HepG2 (cell line): ENCODE results near the gene KCNK18. TPM values are rescaled to one million over a fixed set of nuclear protein-coding genes. Genes with fewer than 3 reads are reported as not detected.

Source experiments
- ATAC-seq: fragments of 200-7000 bp; cut with Tn5 transposase; 3 replicates; pipeline ENCODE4 v1.9.1; 2020; ENCODE audit warnings: mild to moderate bottlenecking, moderate library complexity
- BruUV-seq: library from RNA; stranded (reverse); fragments of 400-500 nt; replicated peaks from 2 replicates; lab custom pipeline; 2021; lab: Mats Ljungman, UMichigan
- CTCF ChIA-PET: fragments of 300-600 bp; formaldehyde crosslinking; extraction: SDS; loops from one replicate; lab custom pipeline; 2021; ENCODE audit warnings: low total read pairs, inconsistent platforms, low intra/inter-chr PET ratio; lab: Yijun Ruan, JAX
- POLR2A ChIA-PET: fragments of 350-600 bp; sonication (Branson Sonifier 250); formaldehyde crosslinking; loops from one replicate; lab custom pipeline; 2020; ENCODE audit warnings: antibody characterized with exemption, inconsistent platforms; lab: Yijun Ruan, JAX
- DNase-seq: peaks from one replicate; pipeline ENCODE4 v3.0.0-alpha.2; 2015; ENCODE audit warnings: low spot score
- FAIRE-seq: peaks from 3 replicates; lab custom pipeline; 2011; peaks lifted over from hg19 to GRCh38; lab: Jason Lieb, UNC
- H2AFZ ChIP-seq: one replicate; pipeline ENCODE4 v1.6.1; 2011; ENCODE audit warnings: low read length, inconsistent platforms
- H3K27ac ChIP-seq: fragments of 300-600 bp; 3 replicates; pipeline ENCODE4 v1.8.0; 2011; ENCODE audit warnings: mixed run types, mild to moderate bottlenecking, mixed read lengths, low read length, inconsistent platforms; ENCODE audit not compliant: insufficient read depth; ENCODE audit errors: extremely low read length
- H3K27me3 ChIP-seq, 2 experiments: fragments of 200-600 bp in 1 of 2; 2 replicates in 1 of 2; 3 replicates in 1 of 2; pipeline versions ENCODE4 v1.6.0 to v1.8.0; 2011; ENCODE audit warnings: low read length in 2 of 2, mild to moderate bottlenecking in 2 of 2, moderate library complexity in 2 of 2, inconsistent platforms in 1 of 2; ENCODE audit not compliant: insufficient read depth in 2 of 2, control insufficient read depth in 1 of 2
- H3K36me3 ChIP-seq, 2 experiments: fragments of 200-600 bp in 1 of 2; replicated peaks in 1 of 2; 2 replicates in 1 of 2; 3 replicates in 1 of 2; pipeline versions ENCODE4 v1.5.1 to v1.8.0; 2011; ENCODE audit warnings: low read length in 2 of 2, inconsistent platforms in 1 of 2; ENCODE audit not compliant: insufficient read depth in 2 of 2, control insufficient read depth in 1 of 2
- H3K4me1 ChIP-seq: 2 replicates; pipeline ENCODE4 v1.5.1; 2012; ENCODE audit warnings: low read length, inconsistent platforms; ENCODE audit not compliant: insufficient read depth
- H3K4me2 ChIP-seq: 2 replicates; pipeline ENCODE4 v1.6.0; 2011; ENCODE audit warnings: low read depth, low read length, inconsistent platforms
- H3K4me3 ChIP-seq, 3 experiments: fragments of 200-600 bp in 1 of 3; sonication (generic), shearing (Covaris generic) in 1 of 3; replicated peaks in 1 of 3; 2 replicates each; pipeline ENCODE4 v1.5.1; 2011 to 2016; ENCODE audit warnings: low read length in 3 of 3, inconsistent platforms in 2 of 3, low read depth in 2 of 3, mild to moderate bottlenecking in 2 of 3, control low read depth in 1 of 3, mixed read lengths in 1 of 3; ENCODE audit not compliant: insufficient read depth in 1 of 3
- H3K79me2 ChIP-seq: one replicate; pipeline ENCODE4 v1.6.1; 2011; ENCODE audit warnings: low read length, inconsistent platforms; ENCODE audit not compliant: insufficient read depth
- H3K9ac ChIP-seq: 2 replicates; pipeline ENCODE4 v1.6.0; 2011; ENCODE audit warnings: mild to moderate bottlenecking, low read depth, low read length, inconsistent platforms; ENCODE audit not compliant: insufficient read depth
- H3K9me3 ChIP-seq: 2 replicates; pipeline ENCODE4 v1.5.1; 2012; ENCODE audit warnings: mild to moderate bottlenecking, low read length
- H4K20me1 ChIP-seq: 2 replicates; pipeline ENCODE4 v1.6.0; 2011; ENCODE audit warnings: inconsistent platforms, mild to moderate bottlenecking, low read length, moderate library complexity; ENCODE audit not compliant: insufficient read depth
- AHDC1 ChIP-seq: sonication (generic); formaldehyde crosslinking; IDR thresholded peaks from 2 replicates; pipeline ENCODE4 v1.5.1; 2020; ENCODE audit warnings: mild to moderate bottlenecking, missing genetic modification reagents, borderline replicate concordance
- ARID3A ChIP-seq: IDR thresholded peaks from 2 replicates; pipeline ENCODE4 v1.6.1; 2012; ENCODE audit warnings: low read depth, low read length, improper control_type of control experiment
- HHEX ChIP-seq: IDR thresholded peaks from 2 replicates; pipeline ENCODE4 v1.6.1; 2016; ENCODE audit warnings: control low read depth
- MXI1 ChIP-seq: IDR thresholded peaks from 3 replicates; pipeline ENCODE4 v1.6.1; 2012; ENCODE audit warnings: low read depth, low read length, inconsistent platforms, borderline replicate concordance
- U2AF1 ChIP-seq: fragments of 200-400 bp; formaldehyde crosslinking; optimal IDR thresholded peaks from 2 replicates; pipeline ENCODE3; 2017; ENCODE audit warnings: mild to moderate bottlenecking, low read depth, low read length
- WIZ ChIP-seq: sonication (generic); formaldehyde crosslinking; IDR thresholded peaks from 2 replicates; pipeline ENCODE4 v1.5.1; 2020; ENCODE audit warnings: mild to moderate bottlenecking, missing genetic modification reagents
- ZNF709 ChIP-seq: sonication (generic); formaldehyde crosslinking; IDR thresholded peaks from 2 replicates; pipeline ENCODE4 v1.5.0; 2020; ENCODE audit warnings: mild to moderate bottlenecking, missing genetic modification reagents
- ZUFSP ChIP-seq: sonication (generic); formaldehyde crosslinking; IDR thresholded peaks from 2 replicates; pipeline ENCODE4 v1.9.0; 2021; ENCODE audit warnings: missing genetic modification reagents, mild to moderate bottlenecking, borderline replicate concordance
- ZZZ3 ChIP-seq: sonication (generic); formaldehyde crosslinking; IDR thresholded peaks from 2 replicates; pipeline ENCODE4 v1.4.0; 2020; ENCODE audit warnings: missing genetic modification reagents, mild to moderate bottlenecking, borderline replicate concordance
- WGBS: methylation state at CpG from one replicate; pipeline ENCODE4 v1.1.6; 2017; ENCODE audit warnings: low lambda C conversion rate; 5-methylcytosine and 5-hydroxymethylcytosine counted together
- in situ Hi-C: cut with HindIII; loops from 2 replicates; pipeline ENCODE4 v1.10.0; 2017; ENCODE audit warnings: low pct_unique_long_range_greater_than_20kb; ENCODE audit not compliant: extremely low pct_ligation_motif_present
- intact Hi-C: fragments of 100-400 bp; cut with micrococcal nuclease; formaldehyde crosslinking; loops from one replicate; pipeline ENCODE4 v1.10.0; 2022; ENCODE audit not compliant: unreplicated experiment
- polyA plus RNA-seq, 8 experiments: library from polyadenylated mRNA; depleted of rRNA in 3 of 8; stranded (reverse) in 7 of 8; unstranded in 1 of 8; fragments of >200 nt; fragmentation: Illumina TruSeq in 4 of 8; extraction: Trizol in 4 of 8; gene quantifications; 2 replicates each; pipeline versions ENCODE4 v1.2.1 to v1.2.3, GENCODE V29; 2011 to 2016; ENCODE audit warnings: low read depth in 4 of 8, missing spikeins in 1 of 8, mixed read lengths in 1 of 8; ENCODE audit not compliant: insufficient read depth in 1 of 8
- total RNA-seq, 5 experiments: library from RNA; depleted of rRNA; stranded (reverse); fragments of >200 nt; fragmentation: Illumina TruSeq; extraction: Trizol; gene quantifications; 2 replicates each; pipeline ENCODE4 v1.2.3, GENCODE V29; 2016; ENCODE audit warnings: low read depth in 1 of 5
- TF ChIP-seq, protein P1 (sequence below): sonication (generic); formaldehyde crosslinking; conservative IDR thresholded peaks from 2 replicates; pipeline ENCODE4 v1.8.0; 2022; ENCODE audit warnings: mild to moderate bottlenecking, moderate library complexity, missing genetic modification reagents

Gene KCNK18
- total and polyA plus RNA-seq, 2 of the 13 experiments (the other 11 are each of a cell fraction or from before 2014, with no cell fraction given), result not detected

DNA sequence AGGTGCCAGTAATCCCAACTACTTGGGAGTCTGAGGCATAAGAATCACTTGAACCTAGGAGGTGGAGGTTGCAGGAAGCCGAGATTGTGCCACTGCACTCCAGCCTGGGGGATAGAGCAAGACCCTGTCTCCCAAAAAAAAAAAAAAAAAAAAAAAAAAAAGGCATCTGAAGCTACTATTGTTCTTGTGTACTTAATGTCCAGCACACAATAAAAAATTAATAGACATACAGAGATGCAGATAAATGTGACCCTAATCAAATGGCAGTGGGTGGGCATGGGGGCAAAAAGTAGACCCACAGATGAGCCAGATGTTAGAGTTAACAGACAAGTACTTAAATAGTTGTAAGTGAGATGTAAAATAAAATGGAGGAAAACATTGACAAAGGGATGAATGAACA is 7.7 kb upstream of the KCNK18 start (continued):
- TF ChIP-seq AHDC1 (CRISPR knock-in tag) (no peak), HHEX (no peak), ZZZ3 (CRISPR knock-in tag) (no peak), WIZ (CRISPR knock-in tag) (no peak), MXI1 (no peak)
- TF ChIP-seq, protein P1, sequence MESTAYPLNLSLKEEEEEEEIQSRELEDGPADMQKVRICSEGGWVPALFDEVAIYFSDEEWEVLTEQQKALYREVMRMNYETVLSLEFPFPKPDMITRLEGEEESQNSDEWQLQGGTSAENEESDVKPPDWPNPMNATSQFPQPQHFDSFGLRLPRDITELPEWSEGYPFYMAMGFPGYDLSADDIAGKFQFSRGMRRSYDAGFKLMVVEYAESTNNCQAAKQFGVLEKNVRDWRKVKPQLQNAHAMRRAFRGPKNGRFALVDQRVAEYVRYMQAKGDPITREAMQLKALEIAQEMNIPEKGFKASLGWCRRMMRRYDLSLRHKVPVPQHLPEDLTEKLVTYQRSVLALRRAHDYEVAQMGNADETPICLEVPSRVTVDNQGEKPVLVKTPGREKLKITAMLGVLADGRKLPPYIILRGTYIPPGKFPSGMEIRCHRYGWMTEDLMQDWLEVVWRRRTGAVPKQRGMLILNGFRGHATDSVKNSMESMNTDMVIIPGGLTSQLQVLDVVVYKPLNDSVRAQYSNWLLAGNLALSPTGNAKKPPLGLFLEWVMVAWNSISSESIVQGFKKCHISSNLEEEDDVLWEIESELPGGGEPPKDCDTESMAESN (CRISPR knock-in tag), result no peak

DNA sequence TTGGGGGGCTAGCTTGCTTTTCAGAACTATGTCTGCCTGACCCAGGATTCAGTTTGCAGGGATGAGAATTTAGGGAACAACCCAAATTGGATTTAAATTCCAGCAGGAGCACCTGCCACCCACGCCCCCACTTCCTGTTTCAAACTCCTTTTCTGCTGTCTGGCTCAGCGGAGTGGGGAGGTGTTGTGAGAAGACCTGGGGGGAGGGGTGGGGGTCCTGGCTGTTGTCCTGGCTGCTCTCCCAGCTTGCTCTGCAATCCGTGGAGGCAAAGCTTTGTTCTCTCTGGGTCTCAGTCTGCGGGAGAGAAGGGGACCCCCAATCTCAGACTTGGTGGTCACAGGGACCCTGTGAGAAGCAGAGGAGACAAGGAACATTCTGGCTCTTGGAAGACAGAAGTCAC is 799 bp downstream of the KCNK18 start:
- H3K4me3 ChIP-seq, result no peak overlapping the region
- ChIA-PET CTCF (no interaction called here), POLR2A (no interaction called here)
- intact Hi-C loops (no loop called here), in situ Hi-C loops (no loop called here)
- H4K20me1 ChIP-seq, result no peaks in the 10 kb centered on the region
- WGBS, result 19% methylated on average over 4 of the region's 4 CpGs
- ATAC-seq (no peak), DNase-seq (no peak), FAIRE-seq (no peak)
- no TSS peak for BruUV-seq
- H3K79me2 ChIP-seq, result no peaks in the 10 kb centered on the region
- H3K9ac ChIP-seq, result no peak overlapping the region
- H3K4me2 ChIP-seq, result no peak overlapping the region
- no peaks in the 10 kb centered on the region for H3K9me3 ChIP-seq
- H3K27ac ChIP-seq, result no peak overlapping the region
- no peaks in the 10 kb centered on the region for H3K4me1 ChIP-seq
- H2AFZ ChIP-seq, result no peak overlapping the region
- H3K36me3 ChIP-seq, result no peaks in the 10 kb centered on the region
- peaks cover 0 to 9% of the 10 kb centered on the region in 2 experiments; a peak in 2 of 5 replicates for H3K27me3 ChIP-seq
- TF ChIP-seq ZUFSP, result no peak
- no peak for TF ChIP-seq ZNF709 (CRISPR knock-in tag)
- TF ChIP-seq U2AF1, result no peak
- no peak for TF ChIP-seq ARID3A
